OCI-LY3 (cell line): Measurements from ENCODE around the gene MTNR1B.
A peak's percentile ranks its signal among the peaks of the same experiment; 100 is the strongest.

Experiments
- H2AFZ ChIP-seq: fragments of 200-600, 300-600 bp; shearing (Covaris generic); 2 replicates; pipeline ENCODE4 v1.6.0; 2014; ENCODE audit warnings: antibody characterized with exemption, low read depth, low read length
- H3K27ac ChIP-seq: fragments of 200-600, 300-600 bp; sonication (generic); 2 replicates; pipeline ENCODE4 v1.5.1; 2014; ENCODE audit warnings: mild to moderate bottlenecking, low read length, moderate library complexity, mixed read lengths
- H3K27me3 ChIP-seq: fragments of 200-600, 300-600 bp; sonication (generic); 2 replicates; pipeline ENCODE4 v1.6.1; 2014; ENCODE audit warnings: low read depth, low read length, mixed read lengths
- H3K36me3 ChIP-seq: fragments of 200-600, 300-600 bp; sonication (generic); replicated peaks from 2 replicates; pipeline ENCODE3; 2014; ENCODE audit warnings: low read depth, low read length, mixed read lengths
- H3K4me1 ChIP-seq: fragments of 300-600, 200-600 bp; sonication (generic); 2 replicates; pipeline ENCODE4 v1.6.1; 2014; ENCODE audit warnings: low read length, mixed read lengths
- H3K4me2 ChIP-seq: fragments of 200-600, 300-600 bp; sonication (generic); 2 replicates; pipeline ENCODE4 v1.6.1; 2014; ENCODE audit warnings: low read length, mixed read lengths
- H3K4me3 ChIP-seq: fragments of 300-600, 200-600 bp; sonication (generic); 2 replicates; pipeline ENCODE4 v1.5.1; 2014; ENCODE audit warnings: antibody characterized with exemption, mild to moderate bottlenecking, low read length, moderate library complexity
- H3K79me2 ChIP-seq: fragments of 300-600, 200-600 bp; shearing (Covaris generic); 2 replicates; pipeline ENCODE4 v1.6.1; 2014; ENCODE audit warnings: mild to moderate bottlenecking, low read length, mixed read lengths
- H3K9ac ChIP-seq: fragments of 300-600, 200-600 bp; shearing (Covaris generic); 2 replicates; pipeline ENCODE4 v1.6.0; 2014; ENCODE audit warnings: mild to moderate bottlenecking, low read length, moderate library complexity
- H3K9me3 ChIP-seq: fragments of 200-600, 300-600 bp; shearing (Covaris generic); 2 replicates; pipeline ENCODE4 v1.6.1; 2014; ENCODE audit warnings: low read length, mixed read lengths; ENCODE audit not compliant: insufficient read depth
- H4K20me1 ChIP-seq: fragments of 200-600, 300-600 bp; sonication (generic); 2 replicates; pipeline ENCODE4 v1.6.1; 2016; ENCODE audit warnings: low read length, mixed read lengths; ENCODE audit not compliant: insufficient read depth
- CTCF ChIP-seq: fragments of 200-600, 300-600 bp; sonication (generic); IDR thresholded peaks from 2 replicates; pipeline ENCODE4 v1.5.1; 2014; ENCODE audit warnings: antibody characterized with exemption, low read length, low read depth
- EZH2phosphoT487 ChIP-seq: fragments of 200-600 bp; shearing (Covaris generic); IDR thresholded peaks from 2 replicates; pipeline ENCODE4 v1.6.1; 2018; ENCODE audit warnings: antibody characterized with exemption, mixed run types, low read depth

The MTNR1B gene

GRCh38 chr11:92955860-92956259, 13.6 kb upstream of the MTNR1B start:
- Histone ChIP-seq H4K20me1 (no peaks in the 10 kb centered on the region), H3K27ac (no peak overlapping the region), H3K79me2 (no peaks in the 10 kb centered on the region), H3K36me3 (no peaks in the 10 kb centered on the region), H3K4me1 (peaks cover 19% of the 10 kb centered on the region), H2AFZ (no peak overlapping the region), H3K9ac (no peak overlapping the region), H3K4me2 (peak overlapping the region; percentile 28), H3K4me3 (no peak overlapping the region), H3K27me3 (no peaks in the 10 kb centered on the region), H3K9me3 (no peaks in the 10 kb centered on the region)
- no peak for TF ChIP-seq CTCF

GRCh38 chr11:92960886-92961285, 8.6 kb upstream of the MTNR1B start:
- Histone ChIP-seq H3K79me2 (no peaks in the 10 kb centered on the region), H2AFZ (no peak overlapping the region), H3K36me3 (no peaks in the 10 kb centered on the region), H3K27me3 (0 out of 2 replicates have a peak, but pooled peaks cover 3% of the 10 kb centered on the region), H4K20me1 (no peaks in the 10 kb centered on the region), H3K4me3 (no peak overlapping the region), H3K4me1 (peaks cover 7% of the 10 kb centered on the region), H3K27ac (no peak overlapping the region), H3K9ac (no peak overlapping the region), H3K9me3 (no peaks in the 10 kb centered on the region), H3K4me2 (no peak overlapping the region)
- peak; percentile 35 for TF ChIP-seq CTCF
- TF ChIP-seq EZH2phosphoT487 = no peak

- Histone ChIP-seq H3K4me3 (no peak overlapping the region), H2AFZ (no peak overlapping the region)
- no peak for TF ChIP-seq CTCF
- TF ChIP-seq EZH2phosphoT487 = no peak
Measured at GRCh38 chr11:92962446-92962845, 7.0 kb upstream of the MTNR1B start.

GRCh38 chr11:92964471-92964870, 5.0 kb upstream of the MTNR1B start:
- no peaks in the 10 kb centered on the region for H3K4me1 ChIP-seq
- no peaks in the 10 kb centered on the region for H4K20me1 ChIP-seq
- no peak overlapping the region for H3K27ac ChIP-seq
- H3K36me3 ChIP-seq = no peaks in the 10 kb centered on the region
- H3K9me3 ChIP-seq = no peaks in the 10 kb centered on the region
- TF ChIP-seq EZH2phosphoT487 (no peak), CTCF (no peak)
- no peak overlapping the region for H3K4me2 ChIP-seq
- H3K79me2 ChIP-seq = no peaks in the 10 kb centered on the region
- H2AFZ ChIP-seq = no peak overlapping the region
- H3K27me3 ChIP-seq = peaks cover 6% of the 10 kb centered on the region; the same call in 1 of the 2 replicates
- no peak overlapping the region for H3K4me3 ChIP-seq
- no peak overlapping the region for H3K9ac ChIP-seq

More at GRCh38 chr11:92962446-92962845, 7.0 kb upstream of the MTNR1B start:
- Histone ChIP-seq H3K4me2 (no peak overlapping the region), H3K36me3 (no peaks in the 10 kb centered on the region), H3K27me3 (peaks cover 6% of the 10 kb centered on the region; the same call in 1 of the 2 replicates), H4K20me1 (no peaks in the 10 kb centered on the region), H3K9ac (no peak overlapping the region), H3K9me3 (no peaks in the 10 kb centered on the region), H3K79me2 (no peaks in the 10 kb centered on the region), H3K4me1 (no peaks in the 10 kb centered on the region), H3K27ac (no peak overlapping the region)
